Inflammatory macrophage (primary cell): ENCODE results near the gene CRACDL.
A peak's percentile ranks its signal among the peaks of the same experiment; 100 is the strongest.
"Not testable (repeated sequence)": the region's sequence is repeated elsewhere in the genome, so short reads cannot be mapped to it uniquely, and the experiment has no call there.

Experiments used
- DNase-seq, 2 donors: peaks; one replicate each; pipeline ENCODE4 v3.0.0-alpha.2; 2020 to 2022

The CRACDL gene

DNA sequence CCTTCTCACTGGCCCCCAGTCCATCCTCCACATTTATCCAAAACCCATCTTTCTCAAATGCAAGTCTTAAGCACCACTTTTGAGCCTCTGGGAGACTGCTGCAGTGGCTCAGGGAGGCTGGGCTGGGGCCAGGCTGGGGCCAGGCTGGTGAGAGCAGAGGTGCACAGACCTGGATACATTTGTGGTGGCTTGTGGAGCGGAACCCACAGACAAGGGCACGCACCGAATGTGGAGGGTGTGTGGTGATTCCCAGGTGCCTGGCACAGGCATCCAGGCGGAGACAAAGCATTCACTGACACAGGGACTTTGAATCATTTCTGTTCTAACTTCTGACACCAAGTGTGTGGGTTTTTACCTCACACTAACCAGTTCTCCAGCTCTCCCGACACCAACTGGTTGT is 162.9 kb downstream of the CRACDL start:
- no peak for DNase-seq

GRCh38 chr2:98772536-98772935 is 163.5 kb downstream of the CRACDL start:
- DNase-seq: peak; percentile 24 to 51

DNA sequence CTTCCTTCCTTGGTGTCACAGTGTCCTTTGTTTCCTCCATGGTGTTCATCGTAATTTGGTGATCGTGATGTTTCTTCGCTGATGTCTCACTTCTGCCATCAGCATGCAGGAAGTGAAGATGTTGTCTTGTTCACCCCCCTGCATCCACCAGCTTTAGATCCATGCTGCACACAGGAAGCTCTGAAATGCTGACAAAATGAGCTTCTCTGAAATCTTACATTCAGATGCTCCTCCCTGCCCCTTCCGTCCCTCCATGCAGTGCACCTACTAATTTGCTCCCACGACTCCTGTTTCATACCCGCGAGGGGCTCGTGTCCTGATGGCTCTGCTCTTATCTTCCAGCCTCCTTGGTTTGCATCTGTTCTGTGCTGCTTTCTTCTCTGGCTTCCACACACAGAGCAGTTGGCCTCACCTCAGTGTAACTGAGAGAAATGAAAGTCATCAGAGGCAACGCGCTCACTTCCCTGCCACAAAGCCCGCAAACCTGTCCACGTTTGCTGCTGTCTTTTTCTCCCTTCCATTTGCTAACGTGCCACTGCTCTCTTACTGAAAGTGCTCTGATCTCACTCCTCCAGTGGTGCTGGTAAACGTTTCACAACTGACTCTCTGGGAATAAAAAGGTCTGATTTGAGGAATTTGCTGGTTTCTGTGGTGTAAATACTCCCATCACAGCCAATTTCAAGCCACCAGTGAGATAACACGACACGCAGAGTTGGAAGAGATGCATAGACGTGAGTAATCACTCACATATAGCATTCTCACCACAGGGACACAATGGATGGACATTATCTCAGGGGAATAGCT is 164.1 kb downstream of the CRACDL start:
- peak; percentile 40 to 42 for DNase-seq

- no peak for DNase-seq
Observed at GRCh38 chr2:98771264-98771663, 164.8 kb downstream of the CRACDL start.

- DNase-seq: no peak
Observed at GRCh38 chr2:98769784-98770183, 166.2 kb downstream of the CRACDL start.

DNA sequence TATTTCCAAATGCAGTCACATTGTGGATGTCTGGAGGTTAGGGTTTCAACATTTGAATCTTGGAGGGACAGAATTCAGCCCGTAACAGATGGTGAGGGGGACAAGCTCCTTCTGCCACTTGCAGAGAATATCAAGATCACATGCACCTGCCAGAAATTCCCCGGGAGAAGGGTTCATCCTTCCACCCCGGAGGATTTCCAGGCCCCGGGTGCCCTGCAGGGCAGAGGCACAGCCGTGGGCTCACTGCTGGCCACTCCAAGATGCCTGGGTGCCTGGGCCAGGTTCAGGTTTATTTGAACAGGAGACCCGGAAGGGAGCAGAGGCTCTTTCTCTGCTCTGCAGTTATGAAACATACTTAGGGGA is 166.9 kb downstream of the CRACDL start:
- DNase-seq: no peak

DNA sequence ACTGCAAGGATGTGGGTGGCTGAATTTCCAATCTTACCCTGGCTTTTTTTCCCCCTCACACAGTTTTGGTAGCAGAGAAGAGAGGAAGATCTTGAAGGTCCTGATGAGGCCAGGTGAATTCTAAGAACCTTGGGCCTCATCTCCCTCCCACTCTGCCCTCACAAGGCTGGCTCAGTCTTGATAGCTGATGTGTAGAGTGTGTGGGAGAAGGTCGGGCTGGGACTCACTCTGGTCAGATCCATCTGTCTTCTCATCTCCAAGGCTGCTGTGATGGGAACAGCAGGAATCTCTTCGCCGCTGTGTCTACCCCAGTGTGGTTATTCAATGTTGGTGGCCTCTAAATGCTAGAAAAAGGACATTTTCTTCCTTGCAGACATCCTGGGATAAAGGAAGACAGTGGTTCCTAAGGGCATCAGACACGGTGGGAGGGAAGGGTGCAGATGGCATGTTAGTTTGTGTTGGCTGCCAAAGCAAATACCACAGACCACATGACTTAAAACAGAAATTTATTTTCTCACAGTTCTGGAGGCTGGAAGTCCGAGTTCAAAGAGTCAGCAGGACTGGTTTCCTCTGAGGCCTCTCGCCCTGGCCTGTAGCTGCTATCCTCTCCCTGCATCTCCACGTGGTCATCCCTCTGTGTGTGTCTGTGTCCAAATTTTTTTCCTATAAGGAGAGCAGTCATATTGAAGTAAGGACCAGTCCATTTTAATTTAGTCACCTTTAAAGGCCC is 167.5 kb downstream of the CRACDL start:
- DNase-seq: peak in 1 of 2 donors; percentile 67

DNA sequence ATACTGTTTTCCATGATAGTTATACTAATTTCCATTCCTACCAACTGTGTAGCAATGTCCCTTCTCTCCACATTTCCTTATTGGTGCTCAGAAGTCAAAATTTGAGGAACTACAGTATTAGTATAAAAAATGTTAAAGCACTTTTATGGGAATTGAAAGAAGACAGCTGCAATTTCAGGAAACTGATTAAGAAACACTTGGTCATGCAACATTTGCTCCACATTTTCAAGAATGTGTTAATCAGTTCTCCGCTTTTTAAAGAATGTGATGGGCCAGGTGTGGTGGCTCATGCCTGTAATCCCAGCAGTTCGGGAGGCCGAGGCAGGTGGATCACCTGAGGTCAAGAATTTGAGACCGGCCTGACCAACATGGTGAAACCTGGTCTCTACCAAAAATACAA is 171.5 kb downstream of the CRACDL start:
- DNase-seq: peak; percentile 74 to 91

DNA sequence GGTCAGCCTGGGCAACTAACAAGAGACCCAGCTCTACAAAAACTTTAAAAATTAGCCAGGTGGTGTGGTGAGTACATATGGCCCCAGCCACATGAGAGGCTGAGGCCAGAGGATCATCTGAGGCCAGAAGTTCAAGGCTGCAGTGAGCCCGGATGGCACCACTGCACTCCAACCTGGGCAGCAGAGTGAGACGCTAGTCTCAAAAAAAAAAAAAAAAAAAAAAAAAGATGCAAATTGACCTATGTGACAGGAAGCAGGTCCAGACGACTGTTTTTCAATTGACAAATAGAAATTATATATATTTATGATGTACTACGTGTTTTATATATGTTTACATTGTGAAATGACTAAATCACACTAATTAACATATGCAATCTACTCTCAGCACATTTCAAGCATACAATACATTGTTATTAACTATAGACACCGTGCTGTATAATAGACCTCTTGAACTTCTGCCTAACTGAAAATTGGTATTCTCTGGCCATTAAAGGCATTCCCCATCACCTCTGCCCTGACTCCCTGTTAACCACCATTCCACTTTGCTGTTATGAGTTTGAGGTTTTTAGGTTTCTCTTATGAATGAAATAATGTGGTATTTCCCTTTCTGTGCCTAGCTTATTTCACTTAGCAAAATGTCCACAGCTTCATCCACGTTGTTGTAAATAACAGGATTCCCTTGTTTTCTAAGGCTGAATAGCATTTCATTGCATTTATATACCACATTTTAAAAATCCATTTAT is 172.6 kb downstream of the CRACDL start:
- no peak for DNase-seq

DNA sequence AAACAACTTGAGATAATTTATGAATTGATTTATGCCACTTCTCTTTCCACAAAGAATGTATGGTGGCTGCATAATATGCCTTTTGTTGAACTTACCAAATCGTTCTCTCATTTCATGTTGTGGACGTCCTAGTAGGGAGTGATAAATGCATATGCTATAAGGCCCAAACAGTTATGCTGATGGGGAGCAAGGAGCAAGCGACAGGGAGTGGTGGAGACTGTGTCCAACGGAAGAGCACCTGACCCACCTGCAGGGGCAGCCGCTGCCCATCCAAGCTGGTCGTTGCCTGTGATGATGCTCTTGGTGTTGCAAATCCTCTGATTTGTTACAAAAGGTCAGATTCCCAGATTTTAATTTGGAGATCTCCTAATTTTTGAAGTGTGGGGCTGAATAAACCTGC is 174.1 kb downstream of the CRACDL start:
- DNase-seq: no peak

GRCh38 chr2:98761267-98761781 is 174.7 kb downstream of the CRACDL start:
- DNase-seq: peak; percentile 31 to 44

DNA sequence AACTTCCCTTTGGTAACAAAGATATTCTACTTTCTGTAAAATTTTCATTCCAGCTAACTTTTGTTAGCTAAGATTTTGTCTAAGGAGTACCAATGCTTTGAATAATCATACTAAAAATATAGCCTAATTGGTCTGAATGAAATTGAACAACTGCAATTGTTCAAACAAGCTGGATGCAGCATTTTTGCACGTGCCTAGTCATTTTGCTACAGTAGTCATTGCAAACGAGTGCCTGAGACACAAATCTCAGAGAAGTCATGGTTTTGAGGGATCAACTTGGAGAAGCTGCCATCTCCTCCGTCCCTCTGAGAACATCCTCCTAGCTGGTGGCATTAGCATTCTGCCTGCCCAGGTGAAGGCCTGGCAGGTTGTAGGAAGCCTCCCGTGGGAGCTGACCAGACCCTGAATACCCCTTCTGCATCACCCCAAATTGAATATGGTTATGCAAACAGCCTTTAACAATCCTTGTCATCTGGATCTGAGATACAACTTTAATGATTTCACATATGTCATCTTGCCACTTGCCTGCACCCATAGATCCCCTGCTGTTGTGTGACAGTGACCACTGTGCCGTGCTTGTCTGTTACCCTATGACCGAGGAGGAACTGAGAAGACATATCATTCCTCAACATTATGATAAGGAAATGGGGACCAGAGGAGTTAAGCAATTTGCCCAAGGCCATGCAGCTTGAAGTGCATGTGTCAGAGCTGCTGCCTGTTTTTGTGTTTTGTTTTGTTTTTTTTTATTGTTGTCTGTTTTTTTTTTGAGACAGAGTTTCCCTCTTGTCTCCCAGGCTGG is 176.0 kb downstream of the CRACDL start:
- DNase-seq: peak; percentile 89 to 91

DNA sequence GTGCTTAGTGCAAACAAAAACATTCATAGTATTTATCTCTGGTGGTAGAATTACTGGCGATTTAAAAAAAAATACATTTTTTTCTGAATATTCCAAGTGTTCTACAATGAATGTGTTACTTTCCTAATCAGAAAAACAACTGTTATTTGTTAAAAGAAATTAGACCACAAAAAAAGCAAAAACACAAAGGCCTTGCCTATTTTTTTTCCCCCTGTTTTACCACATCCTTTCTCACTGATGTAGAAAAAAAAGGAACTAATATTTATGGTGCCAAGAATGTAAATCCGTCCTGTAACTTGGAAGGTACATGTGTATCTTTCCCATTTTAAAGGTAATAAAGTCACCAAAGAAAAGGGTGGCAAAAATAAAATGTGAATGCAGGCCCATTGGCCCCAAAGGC is 176.7 kb downstream of the CRACDL start:
- no peak for DNase-seq

DNA sequence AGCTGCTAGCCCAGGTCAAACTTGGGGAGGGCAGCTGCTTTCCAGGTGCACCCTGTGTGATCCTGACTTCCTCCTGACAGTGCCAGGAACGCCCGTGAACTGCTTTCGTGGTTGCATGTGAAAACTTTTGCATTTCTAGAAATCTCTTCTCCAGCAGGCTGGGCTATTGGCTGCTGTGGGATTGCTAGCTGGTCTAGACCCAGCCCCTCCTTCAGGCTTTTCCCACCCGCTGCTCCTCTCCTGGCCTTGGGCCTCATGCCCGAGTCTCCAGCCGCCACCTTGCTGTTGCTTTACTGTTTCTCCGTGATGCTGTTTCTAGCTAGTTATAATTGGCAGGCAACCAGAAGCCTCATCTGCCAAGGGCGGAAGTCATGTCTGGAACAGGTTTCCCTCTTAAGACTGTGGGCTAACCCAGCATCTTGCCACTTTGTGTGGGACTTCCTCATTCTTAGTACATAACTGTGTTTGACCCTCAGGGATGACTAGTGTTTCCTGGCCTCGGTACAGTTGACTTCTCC is 178.1 kb downstream of the CRACDL start:
- peak; percentile 93 to 94 for DNase-seq

DNA sequence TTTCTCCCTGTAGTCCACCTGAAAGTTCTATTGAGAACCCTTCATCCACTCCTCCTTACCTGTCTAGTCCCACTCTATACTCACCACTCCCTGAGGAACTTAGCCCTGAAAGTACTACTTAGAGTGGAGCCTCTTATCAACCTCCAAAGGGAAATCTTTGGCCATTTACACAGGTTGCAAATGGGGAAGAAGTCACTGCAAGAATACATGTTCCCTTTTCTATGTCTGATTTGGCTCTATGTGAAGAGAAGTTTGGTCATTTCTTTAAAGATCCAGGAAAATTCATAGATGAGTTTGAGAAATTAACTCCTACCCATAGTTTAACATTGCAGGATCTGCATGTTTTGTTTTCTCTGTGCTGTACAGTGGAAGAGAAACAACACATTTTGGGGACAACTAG is 182.2 kb downstream of the CRACDL start:
- DNase-seq: peak; percentile 45 to 49

GRCh38 chr2:98752711-98753110 is 183.3 kb downstream of the CRACDL start:
- not testable (repeated sequence) for DNase-seq

DNA sequence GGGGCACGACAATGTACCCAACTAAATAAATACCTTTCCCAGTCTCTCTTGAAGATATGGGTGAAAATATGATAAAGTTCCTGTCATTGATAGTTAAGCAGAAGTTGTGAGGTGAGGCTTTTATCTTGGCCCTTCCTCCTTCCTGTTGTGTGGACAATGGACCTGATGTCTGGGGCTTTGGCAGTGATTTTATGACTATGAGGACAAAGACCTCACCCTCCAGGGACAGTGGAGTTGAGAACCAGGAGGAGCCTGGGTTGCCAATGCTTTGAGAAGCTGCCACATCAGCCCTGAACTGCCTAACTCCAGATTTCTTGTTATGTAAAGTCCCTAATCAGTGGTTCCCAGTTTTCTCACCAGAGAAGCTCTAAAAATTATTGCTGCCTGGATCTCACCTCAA is 184.3 kb downstream of the CRACDL start:
- DNase-seq: no peak

DNA sequence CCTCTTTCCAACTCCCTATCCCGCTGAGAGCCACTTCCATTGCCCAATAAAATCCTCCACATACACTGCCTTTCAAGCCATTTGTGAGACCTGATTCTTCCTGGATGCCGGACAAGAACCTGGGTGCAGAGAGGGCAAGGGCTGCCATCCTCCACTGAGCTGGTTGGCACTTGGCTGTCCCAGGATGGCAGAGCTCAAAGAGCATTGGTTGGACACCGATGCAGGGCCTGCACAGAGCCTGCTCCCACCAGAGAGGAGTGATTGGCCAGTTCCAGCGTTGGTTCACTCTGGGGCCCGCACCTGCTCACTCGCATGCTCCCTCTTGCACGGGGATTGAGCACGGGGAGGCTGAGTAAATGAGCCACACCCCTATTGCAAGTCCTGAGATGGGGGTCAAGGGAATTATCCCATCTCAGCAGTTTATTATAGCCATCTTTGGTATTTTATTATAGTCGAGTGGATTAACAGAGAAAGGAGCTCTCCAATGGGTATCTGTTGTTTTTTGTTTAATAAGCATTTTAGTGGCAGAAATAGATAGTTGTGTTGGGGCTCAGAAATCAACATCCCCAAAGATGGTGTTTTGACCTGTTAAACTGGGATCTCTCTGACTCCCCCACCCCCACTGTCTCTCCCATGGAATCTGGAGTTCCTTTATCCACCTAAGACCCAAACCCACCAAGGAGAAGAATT is 185.3 kb downstream of the CRACDL start:
- no peak for DNase-seq

GRCh38 chr2:98749066-98749450 is 187.0 kb downstream of the CRACDL start:
- peak; percentile 93 to 94 for DNase-seq

- peak in 1 of 2 donors; percentile 71 for DNase-seq
Observed at GRCh38 chr2:98748292-98749065, 187.5 kb downstream of the CRACDL start.

DNA sequence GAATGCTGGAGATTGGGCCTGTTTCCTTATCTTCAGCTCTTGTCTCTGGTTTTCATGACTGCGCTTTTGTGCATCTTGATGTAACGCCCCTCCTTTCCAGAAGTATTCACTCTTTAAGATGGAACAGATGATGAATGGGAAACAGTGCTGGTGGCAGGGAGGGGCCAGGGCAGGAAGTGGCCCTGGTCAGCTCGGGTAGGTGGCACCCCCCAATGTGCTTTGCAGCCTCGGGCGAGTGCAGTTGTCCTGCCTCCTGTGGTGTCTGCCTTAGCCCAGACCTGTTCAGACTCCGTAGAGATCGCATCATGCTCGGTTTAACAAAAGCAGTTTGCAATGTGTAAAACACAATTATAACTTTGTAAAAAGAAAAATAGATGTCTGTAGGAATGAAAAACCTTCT is 188.1 kb downstream of the CRACDL start:
- DNase-seq: no peak
